OCI-LY3 (cell line): ENCODE measurements around the gene TANGO6.

Experiments used
- H2AFZ ChIP-seq: fragments of 200-600, 300-600 bp; shearing (Covaris generic); 2 replicates; pipeline ENCODE4 v1.6.0; 2014; ENCODE audit warnings: antibody characterized with exemption, low read depth, low read length
- H3K27ac ChIP-seq: fragments of 200-600, 300-600 bp; sonication (generic); 2 replicates; pipeline ENCODE4 v1.5.1; 2014; ENCODE audit warnings: mild to moderate bottlenecking, low read length, moderate library complexity, mixed read lengths
- H3K27me3 ChIP-seq: fragments of 200-600, 300-600 bp; sonication (generic); 2 replicates; pipeline ENCODE4 v1.6.1; 2014; ENCODE audit warnings: low read depth, low read length, mixed read lengths
- H3K36me3 ChIP-seq: fragments of 200-600, 300-600 bp; sonication (generic); replicated peaks from 2 replicates; pipeline ENCODE3; 2014; ENCODE audit warnings: low read depth, low read length, mixed read lengths
- H3K4me1 ChIP-seq: fragments of 300-600, 200-600 bp; sonication (generic); 2 replicates; pipeline ENCODE4 v1.6.1; 2014; ENCODE audit warnings: low read length, mixed read lengths
- H3K4me2 ChIP-seq: fragments of 200-600, 300-600 bp; sonication (generic); 2 replicates; pipeline ENCODE4 v1.6.1; 2014; ENCODE audit warnings: low read length, mixed read lengths
- H3K4me3 ChIP-seq: fragments of 300-600, 200-600 bp; sonication (generic); 2 replicates; pipeline ENCODE4 v1.5.1; 2014; ENCODE audit warnings: antibody characterized with exemption, mild to moderate bottlenecking, low read length, moderate library complexity
- H3K79me2 ChIP-seq: fragments of 300-600, 200-600 bp; shearing (Covaris generic); 2 replicates; pipeline ENCODE4 v1.6.1; 2014; ENCODE audit warnings: mild to moderate bottlenecking, low read length, mixed read lengths
- H3K9ac ChIP-seq: fragments of 300-600, 200-600 bp; shearing (Covaris generic); 2 replicates; pipeline ENCODE4 v1.6.0; 2014; ENCODE audit warnings: mild to moderate bottlenecking, low read length, moderate library complexity
- H3K9me3 ChIP-seq: fragments of 200-600, 300-600 bp; shearing (Covaris generic); 2 replicates; pipeline ENCODE4 v1.6.1; 2014; ENCODE audit warnings: low read length, mixed read lengths; ENCODE audit not compliant: insufficient read depth
- H4K20me1 ChIP-seq: fragments of 200-600, 300-600 bp; sonication (generic); 2 replicates; pipeline ENCODE4 v1.6.1; 2016; ENCODE audit warnings: low read length, mixed read lengths; ENCODE audit not compliant: insufficient read depth
- EZH2phosphoT487 ChIP-seq: fragments of 200-600 bp; shearing (Covaris generic); IDR thresholded peaks from 2 replicates; pipeline ENCODE4 v1.6.1; 2018; ENCODE audit warnings: antibody characterized with exemption, mixed run types, low read depth
- TF ChIP-seq, protein P1 (sequence below): fragments of 200-600, 300-600 bp; sonication (generic); IDR thresholded peaks from 2 replicates; pipeline ENCODE4 v1.5.1; 2014; ENCODE audit warnings: antibody characterized with exemption, low read length, low read depth

The TANGO6 gene

GRCh38 chr16:68973611-68974120, 130.3 kb downstream of the TANGO6 start:
- H3K4me2 ChIP-seq: no peak overlapping the region
- H3K79me2 ChIP-seq: no peaks in the 10 kb centered on the region
- no peak overlapping the region for H2AFZ ChIP-seq
- no peaks in the 10 kb centered on the region for H3K27me3 ChIP-seq
- no peak overlapping the region for H3K27ac ChIP-seq
- no peak overlapping the region for H3K9ac ChIP-seq
- no peaks in the 10 kb centered on the region for H3K4me1 ChIP-seq
- H4K20me1 ChIP-seq: no peaks in the 10 kb centered on the region
- no peak overlapping the region for H3K4me3 ChIP-seq
- TF ChIP-seq, protein P1, sequence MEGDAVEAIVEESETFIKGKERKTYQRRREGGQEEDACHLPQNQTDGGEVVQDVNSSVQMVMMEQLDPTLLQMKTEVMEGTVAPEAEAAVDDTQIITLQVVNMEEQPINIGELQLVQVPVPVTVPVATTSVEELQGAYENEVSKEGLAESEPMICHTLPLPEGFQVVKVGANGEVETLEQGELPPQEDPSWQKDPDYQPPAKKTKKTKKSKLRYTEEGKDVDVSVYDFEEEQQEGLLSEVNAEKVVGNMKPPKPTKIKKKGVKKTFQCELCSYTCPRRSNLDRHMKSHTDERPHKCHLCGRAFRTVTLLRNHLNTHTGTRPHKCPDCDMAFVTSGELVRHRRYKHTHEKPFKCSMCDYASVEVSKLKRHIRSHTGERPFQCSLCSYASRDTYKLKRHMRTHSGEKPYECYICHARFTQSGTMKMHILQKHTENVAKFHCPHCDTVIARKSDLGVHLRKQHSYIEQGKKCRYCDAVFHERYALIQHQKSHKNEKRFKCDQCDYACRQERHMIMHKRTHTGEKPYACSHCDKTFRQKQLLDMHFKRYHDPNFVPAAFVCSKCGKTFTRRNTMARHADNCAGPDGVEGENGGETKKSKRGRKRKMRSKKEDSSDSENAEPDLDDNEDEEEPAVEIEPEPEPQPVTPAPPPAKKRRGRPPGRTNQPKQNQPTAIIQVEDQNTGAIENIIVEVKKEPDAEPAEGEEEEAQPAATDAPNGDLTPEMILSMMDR: no peak
- peaks cover 8% of the 10 kb centered on the region for H3K36me3 ChIP-seq
- no peaks in the 10 kb centered on the region for H3K9me3 ChIP-seq

- Histone ChIP-seq H4K20me1 (no peaks in the 10 kb centered on the region), H3K9ac (no peak overlapping the region), H3K79me2 (no peaks in the 10 kb centered on the region), H2AFZ (no peak overlapping the region), H3K4me1 (no peaks in the 10 kb centered on the region), H3K36me3 (peaks cover 10% of the 10 kb centered on the region), H3K27me3 (no peaks in the 10 kb centered on the region), H3K4me3 (no peak overlapping the region), H3K27ac (no peak overlapping the region), H3K4me2 (no peak overlapping the region), H3K9me3 (no peaks in the 10 kb centered on the region)
- TF ChIP-seq EZH2phosphoT487: no peak
- TF ChIP-seq, protein P1: no peak
Measured at GRCh38 chr16:68978303-68978954, 135.1 kb downstream of the TANGO6 start.

DNA sequence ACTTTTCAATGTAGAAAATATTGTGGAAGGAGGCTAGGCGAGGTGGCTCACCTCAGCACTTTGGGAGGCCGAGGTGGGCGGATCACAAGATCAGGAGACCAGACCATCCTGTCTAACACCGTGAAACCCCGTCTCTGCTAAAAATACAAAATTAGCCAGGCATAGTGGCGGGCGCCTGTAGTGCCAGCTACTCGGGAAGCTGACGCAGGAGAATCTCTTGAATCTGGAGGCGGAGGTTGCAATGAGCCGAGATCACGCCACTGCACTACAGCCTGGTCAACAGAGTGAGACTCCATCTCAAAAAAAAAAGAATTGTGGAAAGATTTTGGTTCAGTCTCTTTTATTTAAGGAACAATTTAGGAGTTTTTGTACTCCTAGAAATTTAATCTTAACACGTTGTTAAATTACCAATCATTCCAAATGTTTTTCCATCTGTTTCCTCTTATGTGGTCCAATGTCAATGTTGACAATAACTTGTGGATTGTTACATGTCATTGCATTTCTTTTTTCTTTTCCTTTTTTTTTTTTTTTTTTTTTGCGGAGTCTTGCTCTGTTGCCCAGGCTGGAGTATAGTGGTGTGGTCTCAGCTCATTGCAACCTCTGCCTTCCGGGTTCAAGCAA, 137.5 kb downstream of the TANGO6 start:
- Histone ChIP-seq H3K27ac (no peak overlapping the region), H4K20me1 (no peaks in the 10 kb centered on the region), H3K4me2 (no peak overlapping the region), H2AFZ (no peak overlapping the region), H3K4me3 (no peak overlapping the region), H3K9ac (no peak overlapping the region), H3K4me1 (no peaks in the 10 kb centered on the region), H3K27me3 (no peaks in the 10 kb centered on the region), H3K9me3 (no peaks in the 10 kb centered on the region), H3K79me2 (no peaks in the 10 kb centered on the region), H3K36me3 (peaks cover 5% of the 10 kb centered on the region)
- TF ChIP-seq, protein P1: no peak
- no peak for TF ChIP-seq EZH2phosphoT487

DNA sequence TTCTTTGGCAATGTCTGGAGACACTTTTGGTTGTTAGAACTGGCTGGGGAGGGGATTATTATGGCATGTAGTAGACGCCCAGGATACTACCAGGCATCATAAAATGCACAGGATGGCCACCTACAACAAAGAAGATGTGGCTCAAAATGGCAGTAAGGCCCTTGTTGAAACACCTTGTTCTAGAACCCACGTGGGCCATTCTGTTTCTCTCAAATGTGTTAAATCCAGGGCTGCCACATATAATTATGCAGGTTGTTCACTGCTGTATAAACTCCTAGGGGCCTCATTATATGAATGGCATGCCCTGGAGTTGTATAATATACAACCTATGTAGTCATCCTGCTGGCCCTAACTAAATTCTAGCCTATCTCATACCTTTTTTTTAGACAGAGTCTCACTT, 138.6 kb downstream of the TANGO6 start:
- no peak overlapping the region for H2AFZ ChIP-seq
- TF ChIP-seq, protein P1: no peak
- TF ChIP-seq EZH2phosphoT487: no peak
- no peak overlapping the region for H3K4me3 ChIP-seq
- H3K9me3 ChIP-seq: no peaks in the 10 kb centered on the region
- no peaks in the 10 kb centered on the region for H3K79me2 ChIP-seq
- no peak overlapping the region for H3K27ac ChIP-seq
- no peaks in the 10 kb centered on the region for H3K4me1 ChIP-seq
- peaks cover 2% of the 10 kb centered on the region for H3K36me3 ChIP-seq
- H3K4me2 ChIP-seq: no peak overlapping the region
- H3K27me3 ChIP-seq: no peaks in the 10 kb centered on the region
- no peaks in the 10 kb centered on the region for H4K20me1 ChIP-seq
- H3K9ac ChIP-seq: no peak overlapping the region
